Heart right ventricle (tissue), 16 donors: ENCODE results near the gene ADGRD1. TPM values are rescaled to one million over a fixed set of nuclear protein-coding genes. Genes with fewer than 3 reads are reported as not detected.

Experiments
- ATAC-seq, 8 donors: fragments of 200-7000 bp; cut with Tn5 transposase; one replicate each; pipeline ENCODE4 v1.9.1; 2020; ENCODE audit warnings: mild to moderate bottlenecking in 8 of 8, moderate library complexity in 8 of 8, moderate number of reproducible peaks in 1 of 8
- DNase-seq, 2 donors: peaks; one replicate each; pipeline ENCODE4 v3.0.0-alpha.2; 2020
- H3K27ac ChIP-seq, 10 donors: fragments of 200-600 bp; sonication (generic) in 2 of 10; one replicate each; pipeline versions ENCODE4 v1.5.0 to v1.8.0; 2020 to 2022; ENCODE audit warnings: mild to moderate bottlenecking in 3 of 10
- H3K27me3 ChIP-seq, 7 donors: fragments of 200-600 bp; one replicate each; pipeline ENCODE4 v1.8.0; 2021 to 2022; ENCODE audit warnings: mild to moderate bottlenecking in 2 of 7
- H3K36me3 ChIP-seq, 9 donors: fragments of 200-600 bp; sonication (generic) in 1 of 9; one replicate each; pipeline versions ENCODE4 v1.5.0 to v1.8.0; 2020 to 2022; ENCODE audit warnings: mild to moderate bottlenecking in 2 of 9
- H3K4me1 ChIP-seq, 9 donors: fragments of 200-600 bp; sonication (generic) in 1 of 9; one replicate each; pipeline versions ENCODE4 v1.5.0 to v1.8.0; 2020 to 2022; ENCODE audit warnings: mild to moderate bottlenecking in 4 of 9
- H3K4me3 ChIP-seq, 10 donors: fragments of 200-600 bp; sonication (generic) in 2 of 10; one replicate each; pipeline versions ENCODE4 v1.5.0 to v1.8.0; 2020 to 2022; ENCODE audit warnings: mild to moderate bottlenecking in 7 of 10, moderate library complexity in 2 of 10
- H3K9me3 ChIP-seq, 11 donors: fragments of 200-600 bp in 10 of 11; sonication (generic) in 2 of 11; one replicate each; pipeline versions ENCODE4 v1.5.0 to v1.8.0; 2013 to 2022; ENCODE audit warnings: mild to moderate bottlenecking in 2 of 11, control low read depth in 1 of 11, moderate library complexity in 1 of 11
- CTCF ChIP-seq, 9 donors: fragments of 200-600 bp; sonication (generic) in 2 of 9; IDR thresholded peaks; one replicate each; pipeline versions ENCODE4 v1.5.0 to v1.8.0; 2021 to 2022; ENCODE audit warnings: antibody characterized with exemption in 9 of 9, mild to moderate bottlenecking in 5 of 9, moderate library complexity in 1 of 9
- WGBS, 2 donors: extraction: QIAGEN DNeasy Blood & Tissue Kit; methylation state at CpG; one replicate each; pipeline ENCODE4 v1.1.7; 2013; ENCODE audit warnings: inconsistent platforms in 1 of 2; 5-methylcytosine and 5-hydroxymethylcytosine counted together
- intact Hi-C, 10 donors: fragments of 100-400 bp; cut with DNase I; formaldehyde crosslinking; loops; one replicate each; pipeline versions ENCODE4 v1.11.1 to v1.14.2; 2022
- polyA plus RNA-seq, 2 donors: library from polyadenylated mRNA; stranded (reverse); fragments of 200-250 nt; gene quantifications; one replicate each; pipeline ENCODE4 v1.2.3, GENCODE V29; 2013
- total RNA-seq, 10 donors: library from RNA; stranded (reverse); fragmentation: NEBNext Ultra II Directional in 3 of 10; extraction: Animal tissue kit (Norgen Biotek cat#: 25700) in 3 of 10; gene quantifications; one replicate each; pipeline versions ENCODE4 v1.2.1 to v1.2.4, GENCODE V29; 2021 to 2023
- donor health status: Arrhythmogenic right ventricular cardiomyopathy.
- donor health status: ischemic (EF 13 %, LVEDD 7.1; RV severe dilation, severe dysfunction).
- donor health status: healthy with polysubstance abuse.
- donor health status: DM: no; HTN: yes; CAD: no.
- donor health status: DM: no; HTN: no; CAD: no.
- donor health status: ischemic (EF 25% LVEDD 6.9; RV normal size, moderate dysfunction).
- donor health status: ischemic (EF 25% LVEDD 5.7; RV mildly dilated, moderate dysfunction).
- donor health status: healthy.
- donor health status: DM: yes; HTN: yes; CAD: no.
- donor health status: Ischemic cardiomyopathy.
- donor health status: ischemic (EF 35%, LVEDD 5.7; RV mildly dilated, moderate dysfunction).
- donor health status: nonischemic (EF 11% LVEDD 7.7; RV severe dilation, severe dysfunction).
- donor health status: DM: yes; HTN: yes; CAD: no.
- donor health status: PGD.
- donor health status: ischemic (EF 29% LVEDD 5.4; RV normal size, mild dysfunction).
- donor health status: nonischemic (EF 23%, LVEDD 6.1; RV moderate dilation, normal function).

Gene ADGRD1
- total and polyA plus RNA-seq, 12 donors = 16.8 to 157 (median 69.7) TPM

- DNase-seq = no peak
- no peaks in the 10 kb centered on the region for H3K27me3 ChIP-seq
- ATAC-seq = peak in 1 of 8 donors; percentile 13
- H3K9me3 ChIP-seq = no peaks in the 10 kb centered on the region
- WGBS, 2 donors = 91% methylated on average over 14 of the region's 14 CpGs
- peak overlapping the region in 1 of 10 donors; percentile 80 for H3K27ac ChIP-seq
- H3K4me1 ChIP-seq = peaks cover 3 to 68% (median 37%) of the 10 kb centered on the region in 9 donors
- H3K4me3 ChIP-seq = peak overlapping the region in 8 of 10 donors; percentile 55 to 72 (median 62)
- peaks cover 0 to 23% (median 0%) of the 10 kb centered on the region in 9 donors for H3K36me3 ChIP-seq
- intact Hi-C loops = loop anchor here in 1 of 10 donors (5.0 kb wide), 1 partner anchor 51 kb away; no protein-coding TSS in a partner anchor
- no peak for TF ChIP-seq CTCF (IDR thresholded peaks at IDR 0.05)
Observed at GRCh38 chr12:130956456-130957303, 3.0 kb downstream of the ADGRD1 start.

- Histone ChIP-seq H3K27ac (peak overlapping the region in 2 of 10 donors; percentile 1 to 17), H3K4me1 (peaks cover 3 to 72% (median 38%) of the 10 kb centered on the region in 9 donors), H3K9me3 (no peaks in the 10 kb centered on the region), H3K36me3 (peaks cover 0 to 23% (median 0%) of the 10 kb centered on the region in 9 donors), H3K27me3 (no peaks in the 10 kb centered on the region), H3K4me3 (no peak overlapping the region)
- WGBS, 2 donors = 81 to 91% methylated on average over 7 of the region's 7 CpGs
- intact Hi-C loops = loop anchor here in 1 of 10 donors (5.0 kb wide), 1 partner anchor 50 kb away; no protein-coding TSS in a partner anchor
- no peak for DNase-seq
- no peak for ATAC-seq
- no peak for TF ChIP-seq CTCF (IDR thresholded peaks at IDR 0.05)
Observed at GRCh38 chr12:130957304-130957621, 3.6 kb downstream of the ADGRD1 start.

GRCh38 chr12:130958557-130959140, 4.9 kb downstream of the ADGRD1 start:
- Histone ChIP-seq H3K9me3 (no peaks in the 10 kb centered on the region), H3K27me3 (no peaks in the 10 kb centered on the region), H3K4me1 (peaks cover 3 to 64% (median 29%) of the 10 kb centered on the region in 9 donors), H3K36me3 (peaks cover 0 to 23% (median 0%) of the 10 kb centered on the region in 9 donors), H3K4me3 (no peak overlapping the region), H3K27ac (peak overlapping the region in 1 of 10 donors; percentile 28)
- ATAC-seq = no peak
- no peak for DNase-seq
- no peak for TF ChIP-seq CTCF (IDR thresholded peaks at IDR 0.05)
- WGBS, 2 donors = 89 to 92% methylated on average over 26 of the region's 26 CpGs
- intact Hi-C loops = loop anchor here in 1 of 10 donors (5.0 kb wide), 1 partner anchor 49 kb away; no protein-coding TSS in a partner anchor

- WGBS, 2 donors = 75 to 77% methylated on average over 8 of the region's 8 CpGs
- intact Hi-C loops = loop anchor here in 2 of 10 donors (2.0 to 5.0 kb wide), 2 partner anchors 47 to 48 kb away; no protein-coding TSS in a partner anchor
Observed at GRCh38 chr12:130959632-130960031, 5.9 kb downstream of the ADGRD1 start.

More at GRCh38 chr12:130959632-130960031, 5.9 kb downstream of the ADGRD1 start:
- no peaks in the 10 kb centered on the region for H3K9me3 ChIP-seq
- TF ChIP-seq CTCF (IDR thresholded peaks at IDR 0.05) = no peak
- DNase-seq (no peak), ATAC-seq (no peak)
- H3K27ac ChIP-seq = peak overlapping the region in 3 of 10 donors; percentile 26 to 52 (median 32)
- H3K36me3 ChIP-seq = peaks cover 0 to 23% (median 0%) of the 10 kb centered on the region in 9 donors
- H3K4me3 ChIP-seq = no peak overlapping the region
- H3K27me3 ChIP-seq = no peaks in the 10 kb centered on the region
- peaks cover 3 to 64% (median 29%) of the 10 kb centered on the region in 9 donors for H3K4me1 ChIP-seq
